ENCODE data around the gene AQP7.
"Not testable (repeated sequence)": the region's sequence is repeated elsewhere in the genome, so short reads cannot be mapped to it uniquely, and the experiment has no call there.

DNA sequence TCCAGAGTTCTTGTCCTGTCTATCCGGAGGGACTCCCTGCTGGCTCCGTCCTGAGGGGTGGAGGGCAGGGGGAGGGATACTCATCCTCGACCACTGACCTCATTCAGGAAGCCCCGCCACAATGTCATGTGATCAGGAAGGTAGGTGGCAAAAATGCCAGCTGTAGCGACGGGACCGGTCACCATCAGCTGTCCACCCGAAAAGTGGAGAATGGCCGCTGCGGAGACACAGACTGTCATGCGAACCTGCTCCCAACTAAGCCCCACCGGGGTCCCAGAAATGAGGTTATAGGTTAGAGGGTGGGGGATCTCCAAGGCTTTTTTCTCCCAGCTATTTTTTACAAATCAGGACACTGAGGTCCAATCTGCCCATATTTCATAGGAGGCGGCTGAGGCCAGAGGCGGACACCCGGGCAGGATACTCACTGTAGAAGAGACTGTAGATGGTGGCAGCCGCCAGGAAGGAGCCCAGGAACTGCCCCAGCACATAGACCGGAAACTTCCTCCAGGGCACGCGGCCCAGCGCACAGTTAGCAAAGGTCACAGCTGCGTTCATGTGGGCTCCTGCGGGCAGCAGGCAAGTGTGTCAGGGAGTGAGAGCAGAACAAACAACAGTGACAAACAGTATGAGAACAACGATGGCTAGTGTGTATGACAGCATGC is 16.3 kb downstream of the AQP7 start:
- TF ChIP-seq CTCF, POLR2AphosphoS5 (IDR thresholded peaks at IDR 0.05): not testable (repeated sequence)
